Adipocyte (in vitro differentiated cells): ENCODE measurements around the gene MYO1D.

Experiments
- DNase-seq: peaks from one replicate; pipeline ENCODE4 v3.0.0-alpha.2; 2015; ENCODE audit warnings: low read depth
- H3K27me3 ChIP-seq: replicated peaks from 2 replicates; pipeline ENCODE4 v1.7.0; 2013; ENCODE audit warnings: mild to moderate bottlenecking, low read length, moderate library complexity; ENCODE audit not compliant: control insufficient read depth, insufficient read depth
- H3K36me3 ChIP-seq: 2 replicates; pipeline ENCODE4 v1.7.0; 2013; ENCODE audit warnings: low read length, mild to moderate bottlenecking, moderate library complexity; ENCODE audit not compliant: control insufficient read depth, insufficient read depth, severe bottlenecking
- H3K4me1 ChIP-seq: 2 replicates; pipeline ENCODE4 v1.7.0; 2013; ENCODE audit warnings: mild to moderate bottlenecking, low read length, moderate library complexity; ENCODE audit not compliant: control insufficient read depth, insufficient read depth
- H3K4me3 ChIP-seq: 2 replicates; pipeline ENCODE4 v1.7.0; 2013; ENCODE audit warnings: mild to moderate bottlenecking, low read length, moderate library complexity
- H3K9ac ChIP-seq: 2 replicates; pipeline ENCODE4 v1.7.0; 2013; ENCODE audit warnings: mild to moderate bottlenecking, low read length, moderate library complexity
- H3K9me3 ChIP-seq: 2 replicates; pipeline ENCODE4 v1.7.0; 2013; ENCODE audit warnings: mild to moderate bottlenecking, low read length, moderate library complexity; ENCODE audit not compliant: control insufficient read depth

Gene MYO1D

DNA sequence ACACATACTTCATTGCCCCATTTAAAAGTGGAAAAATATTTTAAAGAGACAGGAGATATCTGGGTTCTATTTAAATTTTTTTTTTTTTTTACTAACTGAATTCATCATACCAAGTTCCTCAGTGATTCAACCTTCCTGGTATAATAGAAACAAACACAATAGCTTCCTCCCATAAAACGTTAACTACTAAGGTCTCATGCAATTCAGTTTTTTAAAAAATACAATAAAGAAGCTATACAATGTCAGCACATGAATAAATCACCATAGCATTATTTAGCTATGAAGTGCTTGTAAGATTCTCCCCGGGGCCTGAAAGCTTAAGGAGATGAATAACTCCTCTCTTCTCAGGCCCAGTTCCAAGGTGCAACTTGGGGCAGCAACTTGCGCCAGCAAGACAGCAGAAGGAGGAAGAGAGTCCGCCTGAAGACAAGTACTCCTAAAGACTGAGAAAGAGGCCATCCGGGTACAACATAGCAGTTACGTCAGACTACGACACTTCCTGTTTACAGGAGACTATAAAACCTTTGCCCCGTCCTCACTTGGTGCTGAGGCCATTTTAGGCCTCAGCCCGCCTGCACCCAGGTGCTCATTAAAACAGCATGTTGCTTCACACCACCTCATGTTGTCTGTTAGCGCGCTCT is 81.5 kb downstream of the MYO1D start:
- no peak overlapping the region for H3K4me3 ChIP-seq
- no peak for DNase-seq
- H3K9ac ChIP-seq = no peak overlapping the region
- no peaks in the 10 kb centered on the region for H3K27me3 ChIP-seq
- no peaks in the 10 kb centered on the region for H3K36me3 ChIP-seq
- H3K4me1 ChIP-seq = peaks cover 8% of the 10 kb centered on the region
- no peaks in the 10 kb centered on the region for H3K9me3 ChIP-seq

DNA sequence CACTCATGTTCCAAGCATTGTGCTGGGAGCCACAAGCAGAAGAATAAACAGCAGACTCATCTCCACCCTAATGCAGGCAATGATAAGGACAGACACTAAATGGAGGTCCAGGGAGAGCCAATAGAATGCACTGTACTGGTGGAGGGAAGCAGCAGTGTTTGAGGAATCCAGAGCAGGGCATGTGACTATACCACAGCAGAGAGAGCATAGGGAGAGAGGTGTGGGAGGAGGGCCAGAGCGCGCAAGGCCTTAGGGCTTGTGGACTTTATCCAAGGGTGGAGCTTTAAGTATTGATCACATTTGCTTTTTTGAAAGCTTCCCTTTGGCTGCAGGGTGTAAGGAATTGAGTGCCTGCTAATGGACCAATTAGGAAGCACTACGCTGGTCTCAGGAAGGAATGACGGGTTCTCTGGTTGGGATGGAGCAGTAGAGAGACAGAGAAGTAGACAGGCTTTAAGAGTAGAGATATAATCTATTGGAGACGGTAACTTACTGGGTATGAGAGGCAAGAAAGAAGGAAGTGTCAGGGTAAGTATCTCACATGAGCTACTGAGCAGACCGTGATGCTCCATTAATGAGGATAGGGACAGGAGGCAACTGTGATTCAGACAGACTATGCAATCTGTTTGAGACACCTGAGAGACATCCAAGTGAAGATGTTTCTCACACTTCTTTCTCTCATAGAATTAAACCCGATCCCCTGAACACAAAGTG is 82.2 kb downstream of the MYO1D start:
- Histone ChIP-seq H3K36me3 (no peaks in the 10 kb centered on the region), H3K9ac (no peak overlapping the region), H3K27me3 (no peaks in the 10 kb centered on the region), H3K4me3 (no peak overlapping the region), H3K4me1 (peaks cover 6% of the 10 kb centered on the region), H3K9me3 (no peaks in the 10 kb centered on the region)
- no peak for DNase-seq

DNA sequence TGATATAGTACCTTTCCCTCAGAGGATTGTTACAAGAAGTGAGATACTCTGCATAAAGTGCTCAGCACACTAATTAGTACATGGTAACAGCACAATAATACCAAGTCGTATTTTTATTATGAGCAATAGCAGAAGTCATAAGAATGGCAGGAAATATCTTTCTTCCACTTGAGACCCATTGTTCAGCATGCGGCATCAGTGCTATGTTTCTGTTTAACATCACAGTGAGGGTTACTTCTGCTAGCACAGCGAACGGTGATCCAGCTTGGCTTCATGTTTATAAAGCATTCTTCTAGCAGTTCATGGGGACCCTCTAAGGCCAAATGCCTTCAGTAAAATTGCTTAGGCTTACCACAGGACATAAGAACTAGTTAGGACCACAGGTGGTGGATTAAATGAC is 83.1 kb downstream of the MYO1D start:
- H3K36me3 ChIP-seq = no peaks in the 10 kb centered on the region
- H3K27me3 ChIP-seq = no peaks in the 10 kb centered on the region
- H3K4me1 ChIP-seq = peaks cover 2% of the 10 kb centered on the region

GRCh38 chr17:32792207-32792606 is 84.7 kb downstream of the MYO1D start:
- H3K36me3 ChIP-seq = no peaks in the 10 kb centered on the region
- no peaks in the 10 kb centered on the region for H3K4me1 ChIP-seq
- no peak for DNase-seq
- H3K4me3 ChIP-seq = no peak overlapping the region
- no peaks in the 10 kb centered on the region for H3K27me3 ChIP-seq
- no peak overlapping the region for H3K9ac ChIP-seq
- H3K9me3 ChIP-seq = no peaks in the 10 kb centered on the region

More for the DNA sequence above, 83.1 kb downstream of the MYO1D start:
- DNase-seq = no peak
- Histone ChIP-seq H3K9me3 (no peaks in the 10 kb centered on the region), H3K9ac (no peak overlapping the region), H3K4me3 (no peak overlapping the region)

DNA sequence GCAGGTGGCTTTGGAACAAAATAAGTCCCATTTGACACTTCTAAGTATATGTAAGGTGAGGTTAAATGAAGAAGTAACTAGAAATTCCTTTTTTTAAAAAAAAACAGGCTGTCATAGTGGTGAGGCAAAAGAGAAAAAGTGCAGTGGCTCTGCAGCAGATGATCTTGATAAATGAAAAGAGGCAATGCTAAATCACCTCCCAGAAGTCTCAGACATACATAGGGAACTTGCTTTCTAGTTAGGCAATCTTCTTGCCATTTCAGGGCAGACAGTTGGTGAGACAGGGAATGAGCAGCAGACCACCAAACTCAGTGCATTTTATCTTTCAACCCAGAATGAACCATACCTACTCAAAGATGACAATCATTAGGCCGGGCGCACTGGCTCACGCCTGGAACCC is 90.8 kb downstream of the MYO1D start:
- Histone ChIP-seq H3K4me1 (peaks cover 6% of the 10 kb centered on the region), H3K27me3 (no peaks in the 10 kb centered on the region), H3K36me3 (no peaks in the 10 kb centered on the region), H3K4me3 (no peak overlapping the region), H3K9ac (no peak overlapping the region), H3K9me3 (no peaks in the 10 kb centered on the region)
- no peak for DNase-seq

- Histone ChIP-seq H3K9ac (no peak overlapping the region), H3K9me3 (no peaks in the 10 kb centered on the region), H3K36me3 (peaks cover 5% of the 10 kb centered on the region), H3K4me3 (no peak overlapping the region), H3K27me3 (no peaks in the 10 kb centered on the region), H3K4me1 (peaks cover 6% of the 10 kb centered on the region)
- no peak for DNase-seq
Measured at GRCh38 chr17:32784113-32784512, 92.8 kb downstream of the MYO1D start.

DNA sequence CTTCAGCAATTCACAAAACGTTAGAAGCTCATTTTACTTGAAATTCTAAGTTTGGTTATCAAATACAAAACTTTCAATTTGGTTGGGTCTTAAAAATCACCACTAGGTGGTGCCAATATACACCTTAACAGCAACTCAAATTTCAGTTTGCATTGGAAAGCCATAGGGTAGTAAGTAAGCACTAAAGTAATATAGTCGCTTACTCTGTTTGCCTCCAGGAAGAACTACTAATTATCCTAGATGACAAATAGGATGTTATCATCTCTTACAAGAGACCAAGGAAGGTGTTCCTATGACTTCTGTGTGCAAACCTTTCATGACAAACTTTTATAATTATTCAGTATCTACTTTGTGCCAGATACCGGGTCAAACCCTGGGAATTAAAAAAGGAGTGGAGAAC is 93.3 kb downstream of the MYO1D start:
- Histone ChIP-seq H3K27me3 (no peaks in the 10 kb centered on the region), H3K4me1 (peaks cover 6% of the 10 kb centered on the region), H3K4me3 (no peak overlapping the region), H3K9me3 (no peaks in the 10 kb centered on the region), H3K36me3 (peaks cover 5% of the 10 kb centered on the region), H3K9ac (no peak overlapping the region)
- peak; percentile 85 for DNase-seq

DNA sequence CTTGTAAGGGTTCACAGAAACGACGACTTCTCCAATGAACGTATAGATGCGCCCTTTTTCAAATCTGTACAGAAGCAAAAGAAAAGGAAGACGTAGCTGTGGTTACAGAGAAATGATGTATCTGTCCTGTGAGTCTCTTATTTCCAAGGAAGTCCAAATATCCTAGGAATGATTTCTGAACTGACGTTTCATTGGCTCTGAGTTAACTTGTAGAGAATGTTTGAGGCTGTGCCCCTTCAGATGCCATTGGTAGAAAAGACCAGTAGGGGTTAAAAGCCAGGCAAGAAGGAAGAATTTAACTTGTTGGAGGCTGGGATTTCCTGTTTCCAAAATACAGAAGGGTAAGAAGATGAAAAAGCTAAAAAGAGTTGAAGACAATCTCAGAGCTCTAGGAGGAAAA is 96.2 kb downstream of the MYO1D start:
- Histone ChIP-seq H3K9me3 (no peaks in the 10 kb centered on the region), H3K4me3 (no peak overlapping the region), H3K27me3 (no peaks in the 10 kb centered on the region), H3K9ac (no peak overlapping the region), H3K4me1 (peaks cover 17% of the 10 kb centered on the region), H3K36me3 (peaks cover 14% of the 10 kb centered on the region)
- no peak for DNase-seq

GRCh38 chr17:32777922-32778321 is 99.0 kb downstream of the MYO1D start:
- DNase-seq = no peak
- Histone ChIP-seq H3K4me1 (peaks cover 28% of the 10 kb centered on the region), H3K4me3 (no peak overlapping the region), H3K9me3 (no peaks in the 10 kb centered on the region), H3K36me3 (peaks cover 14% of the 10 kb centered on the region), H3K27me3 (no peaks in the 10 kb centered on the region), H3K9ac (no peak overlapping the region)

GRCh38 chr17:32777436-32777835 is 99.5 kb downstream of the MYO1D start:
- H3K36me3 ChIP-seq = peaks cover 14% of the 10 kb centered on the region
- no peak overlapping the region for H3K4me3 ChIP-seq
- no peaks in the 10 kb centered on the region for H3K27me3 ChIP-seq
- H3K4me1 ChIP-seq = peaks cover 26% of the 10 kb centered on the region
- peak overlapping the region; percentile 4 for H3K9ac ChIP-seq
- H3K9me3 ChIP-seq = no peaks in the 10 kb centered on the region
- peak; percentile 3 for DNase-seq

GRCh38 chr17:32774695-32775084 is 102.2 kb downstream of the MYO1D start:
- H3K4me3 ChIP-seq = no peak overlapping the region

More at GRCh38 chr17:32774695-32775084, 102.2 kb downstream of the MYO1D start:
- no peak for DNase-seq
- Histone ChIP-seq H3K27me3 (no peaks in the 10 kb centered on the region), H3K4me1 (peaks cover 26% of the 10 kb centered on the region), H3K9me3 (no peaks in the 10 kb centered on the region), H3K36me3 (peaks cover 23% of the 10 kb centered on the region), H3K9ac (no peak overlapping the region)
